HG02642 (cell line): ENCODE measurements around the gene PIM3.

Source experiments
- ATAC-seq: cut with Tn5 transposase; IDR thresholded peaks from one replicate; pipeline ENCODE4 v1.9.1; 2021; ENCODE audit warnings: mild to moderate bottlenecking; ENCODE audit not compliant: unreplicated experiment, poor library complexity

The PIM3 gene

DNA sequence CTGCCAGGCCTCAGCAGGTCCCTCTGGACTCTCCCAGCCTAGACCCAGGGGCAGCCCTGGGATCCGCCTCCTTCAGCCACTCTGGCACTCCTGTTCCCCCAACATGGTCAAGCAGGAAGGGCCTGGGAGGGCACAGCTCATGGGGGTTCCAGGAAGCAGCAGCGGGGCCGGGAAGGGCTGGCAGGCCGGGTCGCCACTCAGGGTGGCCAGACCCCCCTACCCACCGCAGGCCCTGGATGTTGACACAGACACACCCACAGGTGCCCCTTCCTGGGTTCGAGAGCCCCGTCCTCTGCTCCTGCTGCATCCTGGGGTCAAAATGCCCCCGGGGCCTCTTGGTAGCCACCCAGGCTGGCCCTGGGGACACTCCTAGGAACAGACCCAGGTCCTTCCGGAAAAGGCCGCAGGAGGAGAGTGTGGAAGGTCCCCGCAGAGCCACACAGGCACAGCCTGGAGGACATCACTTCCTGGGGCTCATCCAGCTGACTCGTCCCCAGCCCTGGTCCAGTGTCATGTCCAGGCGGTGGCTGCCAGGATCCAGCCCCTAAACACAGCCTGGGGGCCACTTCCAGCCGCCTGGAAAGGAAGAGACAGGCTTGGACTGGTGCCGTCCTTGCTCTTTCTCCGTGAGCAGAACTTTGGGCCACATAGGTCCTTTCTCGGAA, 6.8 kb upstream of the PIM3 start:
- no peak for ATAC-seq

DNA sequence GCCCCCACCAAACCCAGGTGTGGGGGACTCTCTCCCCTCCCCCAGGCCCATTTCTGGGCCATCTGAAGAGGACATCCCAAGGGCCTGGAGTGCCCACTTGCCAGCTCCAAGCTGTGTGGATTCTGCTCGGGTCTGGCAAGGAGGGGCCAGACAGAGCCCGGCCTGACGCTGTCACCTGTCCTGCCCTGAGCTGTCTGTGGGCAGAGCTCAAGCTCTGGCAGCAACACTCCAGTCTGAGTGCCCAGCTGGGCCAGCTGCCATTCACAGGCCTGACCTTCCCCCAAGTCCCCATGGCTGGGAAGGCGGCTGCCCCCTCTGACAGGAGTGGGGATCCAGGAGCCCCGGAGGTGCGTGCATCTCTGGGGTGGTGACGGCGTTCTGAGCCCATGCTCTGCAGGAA, 6.2 kb upstream of the PIM3 start:
- no peak for ATAC-seq

DNA sequence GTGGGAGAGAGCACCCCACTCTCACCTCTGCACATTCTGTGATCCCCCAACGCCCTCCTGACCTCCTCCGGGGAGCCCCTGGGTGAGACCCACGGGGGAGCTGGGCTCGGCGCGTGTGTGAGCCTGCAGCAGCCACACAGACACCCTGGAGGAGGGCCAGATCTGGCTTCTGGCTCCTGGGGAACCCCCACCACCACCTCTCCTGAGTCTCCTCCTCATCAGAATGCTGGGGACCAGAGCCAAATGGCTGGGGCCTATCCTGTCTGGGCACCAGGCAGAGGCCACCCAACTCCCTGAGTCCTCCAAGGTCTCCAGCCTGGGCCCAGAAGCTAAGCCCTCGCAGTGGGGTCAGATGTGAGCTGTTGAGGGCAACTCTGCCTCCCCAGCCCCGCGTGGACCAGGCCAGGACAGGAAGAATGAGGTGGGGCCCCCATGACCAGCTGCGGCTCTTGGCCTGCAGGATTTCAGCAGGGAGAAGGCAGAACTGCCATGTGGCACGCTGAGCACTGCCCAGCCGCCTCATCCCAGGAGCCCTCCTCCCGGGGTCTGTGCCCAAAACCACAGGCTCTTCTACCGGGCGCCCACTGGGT, 5.5 kb upstream of the PIM3 start:
- no peak for ATAC-seq

DNA sequence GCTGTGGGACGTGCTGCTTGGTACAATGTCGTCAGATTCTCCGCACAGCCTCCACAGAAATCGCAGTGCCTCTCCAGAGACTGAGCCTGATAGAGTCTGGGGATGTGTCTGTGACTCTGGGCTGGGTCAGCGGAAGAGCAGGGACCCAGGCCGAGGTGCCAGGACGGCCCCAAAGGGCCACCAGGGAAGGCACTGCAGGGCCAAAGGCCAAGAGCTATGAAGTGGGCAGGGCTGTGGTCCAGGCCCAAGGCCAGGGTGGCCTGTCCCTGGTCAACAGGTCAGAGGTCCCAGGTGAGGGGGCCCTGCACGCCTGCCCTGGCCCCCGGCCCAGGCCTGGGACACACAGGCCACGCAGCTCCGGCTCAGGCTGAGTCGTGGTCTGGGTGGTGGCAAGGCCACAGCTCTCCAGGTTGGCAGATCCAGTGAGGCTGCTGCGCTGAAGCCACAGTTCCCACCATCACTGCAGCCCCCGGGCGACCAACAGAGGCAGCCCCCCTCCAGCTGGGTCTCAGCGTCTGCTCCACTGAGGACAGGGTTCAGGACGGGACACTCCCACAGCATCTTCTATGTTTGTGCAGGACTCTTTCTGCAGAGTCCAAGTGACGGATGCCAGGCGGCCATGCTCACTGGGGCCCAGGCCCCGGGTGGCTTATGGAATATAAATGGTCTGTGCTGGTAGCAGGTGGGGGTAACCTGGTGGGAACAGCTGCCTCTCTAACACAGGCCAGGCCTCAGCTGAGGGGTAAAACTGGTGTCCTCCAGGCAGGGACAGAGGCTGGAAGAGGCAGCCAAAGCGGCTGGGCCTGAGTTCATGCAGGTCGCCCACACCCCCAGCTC, 4.8 kb upstream of the PIM3 start:
- ATAC-seq, result no peak

DNA sequence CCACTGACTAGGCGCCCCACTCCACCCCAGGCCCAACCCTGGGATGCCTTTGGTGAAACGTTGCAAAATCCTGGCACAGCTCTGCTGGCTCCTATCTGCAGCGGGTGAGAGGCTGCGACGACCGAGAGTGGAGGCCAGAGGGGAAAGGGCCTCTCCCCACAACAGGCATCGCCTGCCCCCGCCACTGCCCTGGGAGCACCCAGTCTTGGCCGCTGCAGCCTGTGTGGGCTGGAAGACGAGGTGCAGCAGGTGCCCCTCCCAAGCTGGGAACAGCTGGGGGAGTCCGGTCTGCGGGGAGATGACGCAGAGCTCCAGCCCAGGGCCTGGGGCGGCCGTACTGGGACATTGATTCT, 4.2 kb upstream of the PIM3 start:
- ATAC-seq, result no peak

DNA sequence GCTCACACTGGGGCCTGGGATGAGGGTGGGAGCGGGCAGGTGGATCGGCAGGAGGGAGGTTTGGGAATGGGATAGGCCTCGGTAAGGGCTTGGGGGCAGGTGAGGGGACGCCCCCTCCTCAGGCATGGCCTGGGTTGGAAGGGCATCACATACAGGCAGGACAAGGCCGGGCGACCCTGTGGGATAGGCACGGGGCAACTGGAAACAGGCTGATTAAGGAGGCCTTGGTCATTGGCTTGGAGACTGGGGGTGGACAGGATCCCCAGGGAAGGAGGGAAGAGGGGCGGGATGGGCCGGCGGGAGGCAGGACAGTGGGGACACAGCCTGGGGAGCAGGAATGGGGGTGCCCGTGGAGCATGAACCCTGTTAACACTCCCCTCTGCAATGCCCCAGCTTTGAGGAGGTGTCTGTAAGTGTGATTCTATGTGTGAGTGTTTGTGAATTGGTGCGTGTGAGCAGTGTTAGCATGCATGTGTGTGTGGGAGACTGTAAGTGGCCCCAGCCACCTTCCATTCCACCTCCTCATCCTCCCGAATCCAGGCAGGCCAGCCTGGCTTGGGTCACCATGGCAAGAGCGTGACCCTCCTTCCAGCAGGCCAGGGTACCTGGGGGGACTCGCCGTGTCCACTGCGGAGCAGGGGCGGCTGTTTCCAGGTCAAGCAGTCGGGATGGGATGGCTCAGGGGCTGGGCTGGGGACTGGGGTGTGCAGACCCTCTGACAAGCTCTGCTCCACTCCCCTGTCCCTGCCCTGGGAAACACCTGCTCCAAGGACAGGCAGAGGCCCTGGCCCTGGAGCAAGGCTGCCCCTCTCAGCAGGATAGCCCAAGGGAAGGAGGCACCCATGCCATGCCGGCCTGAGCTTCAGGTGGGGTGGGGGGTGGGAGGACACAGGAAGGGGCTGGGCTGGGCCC, 3.4 kb upstream of the PIM3 start:
- ATAC-seq, result no peak

DNA sequence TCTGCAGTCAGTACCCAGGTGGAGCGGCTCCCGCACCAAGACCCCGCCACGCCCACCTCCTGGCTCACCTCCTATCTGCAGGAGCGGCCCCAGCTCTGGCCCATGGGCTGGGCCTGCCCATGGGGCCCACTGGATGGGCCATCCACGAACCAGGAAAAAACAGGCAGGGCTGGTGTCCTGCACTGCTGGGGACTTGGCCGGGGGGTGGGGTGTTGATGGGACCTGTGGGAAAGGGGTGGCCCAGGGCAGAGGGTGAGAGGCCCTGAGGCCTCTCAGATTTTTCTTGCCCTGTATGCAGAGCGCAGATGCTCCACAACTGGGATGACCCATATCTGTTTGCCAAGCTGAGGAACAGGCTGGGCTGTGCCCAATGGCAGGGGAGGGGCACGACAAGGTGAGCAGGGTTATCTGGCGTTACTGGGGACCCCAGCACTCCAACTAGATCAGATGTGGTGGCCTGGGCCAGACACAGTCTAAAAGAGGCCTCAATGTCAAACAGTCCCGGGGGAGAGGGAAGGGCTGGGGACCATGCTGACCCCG, 2.7 kb upstream of the PIM3 start:
- no peak for ATAC-seq

DNA sequence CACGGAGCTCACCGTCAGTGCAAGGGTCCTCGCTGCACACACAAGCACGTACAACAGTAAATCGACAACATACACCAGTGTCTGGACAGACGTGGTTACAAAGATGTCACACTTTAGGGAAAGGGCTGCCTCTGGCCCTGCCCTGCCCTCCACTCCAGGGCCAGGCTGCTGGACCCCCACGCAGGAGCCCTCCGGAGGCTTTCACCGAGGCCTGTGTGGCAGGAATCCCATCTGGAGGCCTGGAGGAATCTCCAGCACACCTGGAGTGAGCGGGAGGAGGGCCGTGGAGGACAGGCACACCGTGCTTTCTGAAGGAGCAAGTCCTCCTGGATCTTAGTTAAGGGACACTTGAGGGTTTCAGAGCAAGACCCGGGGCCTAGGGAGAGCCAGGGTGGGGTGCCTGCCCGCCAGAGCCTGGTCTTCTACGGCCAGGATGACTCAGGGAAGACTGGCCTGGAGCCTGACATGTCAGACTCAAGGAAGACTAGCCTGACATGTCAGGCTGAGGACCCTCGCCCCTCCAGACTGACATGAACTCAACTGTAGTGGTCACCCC, 2.1 kb upstream of the PIM3 start:
- ATAC-seq, result no peak

DNA sequence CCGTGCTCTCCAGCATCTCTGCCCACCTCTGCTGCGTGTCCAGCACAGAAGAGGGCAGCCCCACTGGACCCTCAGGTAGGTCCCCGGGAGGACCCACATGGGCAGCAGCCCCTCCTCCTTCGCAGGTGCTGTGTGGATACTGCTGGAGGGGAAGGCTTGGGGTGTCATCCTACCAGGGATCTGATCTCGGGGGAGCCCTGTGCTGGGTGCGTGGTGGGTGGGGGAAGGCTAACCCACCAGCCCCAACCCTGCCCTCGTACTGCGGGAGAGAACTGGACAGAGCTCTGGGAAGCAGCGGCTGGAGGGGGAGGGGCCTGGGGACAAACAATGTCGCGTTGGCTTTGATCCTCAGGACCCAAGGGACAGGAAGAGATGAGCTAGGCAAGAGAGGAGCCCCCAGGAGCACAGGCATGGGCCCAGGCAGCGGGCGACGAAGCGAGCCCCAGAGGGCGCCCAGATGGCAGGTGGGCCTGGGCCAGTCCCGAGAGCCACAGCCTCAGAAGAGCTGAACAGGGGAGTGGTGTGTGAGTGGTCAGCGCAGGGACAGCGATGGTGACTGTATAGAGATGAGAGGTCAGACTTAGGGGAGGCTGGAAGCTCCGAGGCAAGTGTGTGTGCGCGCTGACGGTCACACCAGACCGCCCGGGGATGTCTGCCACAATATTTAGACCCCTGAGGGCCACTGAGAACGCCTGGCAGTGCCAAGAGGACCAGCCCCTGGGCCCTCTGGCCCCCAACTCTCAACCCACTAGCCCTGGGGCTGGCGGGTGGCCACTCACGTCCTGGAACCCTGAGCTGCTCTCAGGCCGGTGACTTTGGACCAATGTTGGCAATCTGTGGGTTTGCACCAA, 1.4 kb upstream of the PIM3 start:
- no peak for ATAC-seq

DNA sequence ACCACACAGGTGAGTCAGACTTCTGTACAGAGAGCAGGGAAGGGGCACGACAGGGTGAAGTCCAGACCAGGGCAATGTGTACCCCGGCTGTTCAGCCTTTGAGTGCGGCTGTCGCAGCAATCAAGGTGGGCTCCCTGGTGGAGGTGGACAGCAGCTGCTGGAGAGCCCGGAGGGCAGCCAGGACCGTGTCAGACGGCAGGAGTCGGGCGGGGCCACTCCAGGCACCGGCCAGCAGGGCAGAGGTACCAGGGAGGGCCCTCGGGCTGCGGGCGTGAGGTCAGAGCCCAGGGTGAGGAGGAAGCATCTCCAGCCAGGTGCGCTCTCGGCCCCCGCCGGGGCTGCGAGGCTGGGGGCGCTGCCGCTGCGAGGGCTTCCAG, 802 bp upstream of the PIM3 start:
- ATAC-seq, result peak; percentile 6

DNA sequence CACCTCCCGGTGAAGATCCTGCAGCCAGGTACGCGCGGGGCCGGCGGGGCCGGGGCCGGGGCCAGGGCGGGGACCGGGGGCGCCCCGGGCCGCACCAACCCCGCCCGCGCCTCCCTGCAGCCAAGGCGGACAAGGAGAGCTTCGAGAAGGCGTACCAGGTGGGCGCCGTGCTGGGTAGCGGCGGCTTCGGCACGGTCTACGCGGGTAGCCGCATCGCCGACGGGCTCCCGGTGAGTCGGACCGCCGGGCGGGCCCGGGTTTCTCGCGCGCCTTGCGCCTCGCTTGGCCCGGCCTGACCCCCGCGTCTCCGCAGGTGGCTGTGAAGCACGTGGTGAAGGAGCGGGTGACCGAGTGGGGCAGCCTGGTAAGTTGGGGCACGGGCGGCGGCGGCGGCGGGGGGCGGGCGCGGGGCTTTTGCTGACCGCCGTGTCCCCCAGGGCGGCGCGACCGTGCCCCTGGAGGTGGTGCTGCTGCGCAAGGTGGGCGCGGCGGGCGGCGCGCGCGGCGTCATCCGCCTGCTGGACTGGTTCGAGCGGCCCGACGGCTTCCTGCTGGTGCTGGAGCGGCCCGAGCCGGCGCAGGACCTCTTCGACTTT, 531 bp downstream of the PIM3 start:
- peak; percentile 2 for ATAC-seq

DNA sequence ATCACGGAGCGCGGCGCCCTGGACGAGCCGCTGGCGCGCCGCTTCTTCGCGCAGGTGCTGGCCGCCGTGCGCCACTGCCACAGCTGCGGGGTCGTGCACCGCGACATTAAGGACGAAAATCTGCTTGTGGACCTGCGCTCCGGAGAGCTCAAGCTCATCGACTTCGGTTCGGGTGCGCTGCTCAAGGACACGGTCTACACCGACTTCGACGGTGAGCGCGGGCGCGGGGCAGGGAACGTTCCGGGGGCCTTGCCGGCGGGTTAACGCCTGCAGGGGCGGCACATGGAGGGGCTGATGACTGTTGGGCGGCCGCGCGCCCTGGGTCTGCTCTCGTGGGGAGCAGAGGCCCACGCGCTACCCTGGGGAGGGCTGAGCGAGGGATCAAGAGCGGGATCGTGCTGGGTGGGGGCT, 1.0 kb downstream of the PIM3 start:
- ATAC-seq, result no peak

DNA sequence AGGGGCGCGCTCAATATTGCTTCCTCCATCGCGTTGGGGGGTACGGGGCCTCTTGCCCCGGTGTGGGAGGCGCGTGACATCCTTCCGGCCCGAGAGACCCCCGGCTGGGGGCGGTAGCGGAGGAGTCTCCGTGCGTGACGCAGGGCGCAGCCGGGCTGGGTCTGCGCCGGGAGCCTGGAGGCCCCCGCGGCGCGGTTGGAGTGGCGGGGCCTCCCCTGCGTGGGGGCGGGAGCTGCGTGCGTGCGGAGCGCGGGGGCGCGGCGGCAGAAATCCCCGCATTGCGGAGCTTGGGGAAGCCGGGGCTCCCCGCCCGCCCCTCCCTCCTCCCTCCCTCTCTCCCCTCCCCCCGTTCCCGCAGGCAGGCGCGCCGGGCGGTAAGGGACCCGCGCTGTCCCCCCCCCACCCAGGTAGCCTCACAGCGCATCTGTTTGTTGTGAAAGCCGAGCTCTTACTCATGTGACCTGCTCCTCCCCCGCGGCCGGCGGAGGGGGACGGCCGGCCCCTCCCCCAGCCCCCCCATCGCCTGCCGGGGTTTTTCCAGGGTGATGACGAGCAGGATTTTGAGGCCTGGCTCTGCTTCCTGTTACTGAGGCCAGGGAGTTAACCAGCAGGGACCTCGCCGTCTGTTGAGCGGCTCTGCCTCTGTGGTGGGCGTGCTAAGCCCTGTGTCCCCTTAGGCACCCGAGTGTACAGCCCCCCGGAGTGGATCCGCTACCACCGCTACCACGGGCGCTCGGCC, 1.6 kb downstream of the PIM3 start:
- ATAC-seq, result no peak

DNA sequence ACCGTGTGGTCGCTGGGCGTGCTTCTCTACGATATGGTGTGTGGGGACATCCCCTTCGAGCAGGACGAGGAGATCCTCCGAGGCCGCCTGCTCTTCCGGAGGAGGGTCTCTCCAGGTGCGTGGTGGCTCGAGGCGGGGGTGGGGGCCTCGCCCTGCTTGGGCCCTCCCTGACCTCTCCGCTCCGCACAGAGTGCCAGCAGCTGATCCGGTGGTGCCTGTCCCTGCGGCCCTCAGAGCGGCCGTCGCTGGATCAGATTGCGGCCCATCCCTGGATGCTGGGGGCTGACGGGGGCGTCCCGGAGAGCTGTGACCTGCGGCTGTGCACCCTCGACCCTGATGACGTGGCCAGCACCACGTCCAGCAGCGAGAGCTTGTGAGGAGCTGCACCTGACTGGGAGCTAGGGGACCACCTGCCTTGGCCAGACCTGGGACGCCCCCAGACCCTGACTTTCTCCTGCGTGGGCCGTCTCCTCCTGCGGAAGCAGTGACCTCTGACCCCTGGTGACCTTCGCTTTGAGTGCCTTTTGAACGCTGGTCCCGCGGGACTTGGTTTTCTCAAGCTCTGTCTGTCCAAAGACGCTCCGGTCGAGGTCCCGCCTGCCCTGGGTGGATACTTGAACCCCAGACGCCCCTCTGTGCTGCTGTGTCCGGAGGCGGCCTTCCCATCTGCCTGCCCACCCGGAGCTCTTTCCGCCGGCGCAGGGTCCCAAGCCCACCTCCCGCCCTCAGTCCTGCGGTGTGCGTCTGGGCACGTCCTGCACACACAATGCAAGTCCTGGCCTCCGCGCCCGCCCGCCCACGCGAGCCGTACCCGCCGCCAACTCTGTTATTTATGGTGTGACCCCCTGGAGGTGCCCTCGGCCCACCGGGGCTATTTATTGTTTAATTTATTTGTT, 2.4 kb downstream of the PIM3 start:
- no peak for ATAC-seq

DNA sequence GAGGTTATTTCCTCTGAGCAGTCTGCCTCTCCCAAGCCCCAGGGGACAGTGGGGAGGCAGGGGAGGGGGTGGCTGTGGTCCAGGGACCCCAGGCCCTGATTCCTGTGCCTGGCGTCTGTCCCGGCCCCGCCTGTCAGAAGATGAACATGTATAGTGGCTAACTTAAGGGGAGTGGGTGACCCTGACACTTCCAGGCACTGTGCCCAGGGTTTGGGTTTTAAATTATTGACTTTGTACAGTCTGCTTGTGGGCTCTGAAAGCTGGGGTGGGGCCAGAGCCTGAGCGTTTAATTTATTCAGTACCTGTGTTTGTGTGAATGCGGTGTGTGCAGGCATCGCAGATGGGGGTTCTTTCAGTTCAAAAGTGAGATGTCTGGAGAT, 3.1 kb downstream of the PIM3 start:
- no peak for ATAC-seq

DNA sequence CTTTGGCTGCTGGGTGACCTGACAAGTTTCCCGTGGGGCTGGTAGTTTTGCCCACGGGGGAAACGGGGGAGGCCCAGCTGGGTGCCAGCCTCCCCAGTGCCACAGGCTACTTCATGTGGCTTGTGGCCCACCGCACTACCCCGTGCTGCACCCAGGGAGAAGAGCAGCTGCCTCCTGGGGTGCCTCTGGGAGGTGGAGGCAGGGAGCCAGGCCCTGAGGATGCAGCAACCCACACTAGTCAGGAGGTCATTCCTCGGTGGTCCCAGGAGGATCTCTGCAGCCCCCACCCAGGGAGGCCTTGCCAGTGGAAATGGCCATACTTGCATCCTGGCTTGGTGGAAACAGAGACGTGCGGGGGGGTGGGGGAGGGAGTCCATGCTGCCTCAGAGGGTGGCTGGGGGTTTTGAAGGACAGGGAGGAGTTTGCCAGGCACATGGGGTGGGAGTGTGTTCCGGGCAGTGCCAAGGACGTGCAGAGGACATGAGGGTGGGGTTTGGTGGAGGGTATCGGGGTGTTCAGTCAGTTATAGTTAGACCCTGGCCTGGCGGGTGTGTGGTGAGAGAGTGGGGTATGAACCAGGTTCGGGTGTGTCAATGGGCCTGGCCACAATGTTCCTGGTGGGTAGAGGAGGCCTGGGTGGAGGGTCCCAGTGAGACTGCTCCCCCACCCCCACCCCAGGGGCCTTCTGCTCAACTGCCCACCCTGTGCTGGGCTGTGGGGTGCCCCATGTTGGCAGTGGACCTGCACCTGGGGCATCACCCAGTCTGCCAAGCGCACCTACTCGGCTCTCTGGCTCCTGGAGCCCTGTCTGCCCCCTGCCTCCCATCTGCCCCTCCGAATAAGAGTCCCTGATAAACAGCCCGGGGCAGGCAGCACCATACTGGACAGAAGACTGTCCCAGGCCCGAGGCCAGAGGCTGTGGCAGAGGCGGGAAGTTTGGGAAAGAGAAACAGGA, 3.8 kb downstream of the PIM3 start:
- ATAC-seq, result no peak
